ACHN (cell line): ENCODE data around the gene SEPTIN10.
A peak's percentile ranks its signal among the peaks of the same experiment; 100 is the strongest.
"Not testable (repeated sequence)": the region's sequence is repeated elsewhere in the genome, so short reads cannot be mapped to it uniquely, and the experiment has no call there.

ENCODE experiments used
- DNase-seq: peaks from one replicate; pipeline ENCODE4 v3.0.0-alpha.2; 2015
- in situ Hi-C: cut with HindIII; loops from 2 replicates; pipeline ENCODE4 v1.10.0; 2017; ENCODE audit warnings: low sequenced_read_pairs, low pct_ligation_motif_present, low pct_unique_long_range_greater_than_20kb

Gene SEPTIN10

DNA sequence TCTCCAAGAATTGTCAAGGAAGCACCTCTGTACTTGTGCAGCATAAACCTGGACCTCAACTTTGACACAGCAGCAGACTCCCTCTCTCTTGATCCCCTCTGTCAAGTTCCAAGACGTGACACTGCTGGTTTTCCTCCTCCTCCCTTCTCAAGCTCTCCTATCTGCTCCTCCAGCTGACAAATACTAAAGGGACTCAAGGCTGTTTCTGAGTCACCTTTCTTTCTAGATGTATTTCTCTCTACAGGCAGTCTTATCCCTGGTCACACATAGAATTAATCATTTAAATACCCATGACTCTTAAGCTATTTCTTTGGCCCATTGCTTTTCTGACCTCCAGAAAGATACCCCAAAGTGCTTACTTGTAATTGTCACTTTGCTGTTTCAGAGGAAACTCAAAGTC lies 53.5 kb downstream of the SEPTIN10 start:
- in situ Hi-C loops, result no loop called here
- DNase-seq, result no peak

DNA sequence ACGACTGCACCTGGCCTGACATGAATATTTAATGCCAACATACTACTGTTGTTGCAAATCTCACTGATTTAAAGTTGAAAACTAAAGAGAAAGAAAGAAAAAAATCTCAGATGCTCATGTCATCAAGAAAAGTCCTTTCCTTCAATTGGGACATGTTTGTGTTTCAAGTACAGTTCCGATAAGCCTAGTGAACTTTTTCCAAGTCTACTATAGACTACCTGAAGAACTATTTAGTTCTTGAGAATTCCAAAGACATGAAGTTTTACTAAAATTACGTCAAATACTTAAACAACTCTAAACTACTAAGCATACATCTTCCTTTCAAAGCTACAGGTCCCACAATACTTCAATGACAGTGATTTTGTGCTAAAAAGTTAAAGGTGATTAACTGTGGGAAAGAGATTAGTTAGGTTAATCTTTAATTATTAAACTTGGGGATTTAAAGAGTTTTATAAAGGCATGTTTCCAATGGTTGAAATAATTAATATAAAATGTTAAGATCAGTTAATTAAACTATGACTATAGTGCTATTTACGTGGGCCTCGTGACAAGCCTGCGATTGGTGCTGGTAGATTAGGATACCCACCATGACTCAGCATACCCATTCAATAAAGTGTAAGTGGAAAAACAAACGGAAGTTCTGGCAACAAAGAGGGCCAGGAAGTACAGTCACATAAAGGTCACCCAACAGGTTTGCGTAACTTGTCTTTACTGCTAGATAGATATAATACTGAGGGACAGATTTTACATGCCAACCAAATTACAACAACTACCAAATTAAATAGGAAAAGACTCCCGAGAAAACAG lies 55.5 kb downstream of the SEPTIN10 start:
- DNase-seq, result no peak
- in situ Hi-C loops, result no loop called here

DNA sequence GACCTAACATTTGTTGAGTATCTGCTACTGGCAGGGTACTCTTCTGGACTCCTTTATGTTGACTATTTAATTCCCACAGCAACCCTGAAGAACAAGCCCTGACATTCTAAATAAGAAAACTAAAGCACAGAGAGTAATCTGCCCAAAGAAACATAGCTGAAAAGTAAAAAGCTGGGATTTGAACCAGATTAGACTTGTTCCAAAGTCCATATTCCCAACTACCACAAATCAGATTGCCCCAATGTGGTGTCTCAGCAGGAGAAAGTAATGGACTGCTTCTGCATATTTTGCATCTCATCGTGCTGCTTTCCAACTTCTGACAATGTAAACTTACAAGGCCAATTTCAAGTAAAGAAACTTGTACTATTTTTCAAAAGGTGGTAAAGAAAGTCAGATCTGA lies 56.5 kb downstream of the SEPTIN10 start:
- DNase-seq, result no peak

DNA sequence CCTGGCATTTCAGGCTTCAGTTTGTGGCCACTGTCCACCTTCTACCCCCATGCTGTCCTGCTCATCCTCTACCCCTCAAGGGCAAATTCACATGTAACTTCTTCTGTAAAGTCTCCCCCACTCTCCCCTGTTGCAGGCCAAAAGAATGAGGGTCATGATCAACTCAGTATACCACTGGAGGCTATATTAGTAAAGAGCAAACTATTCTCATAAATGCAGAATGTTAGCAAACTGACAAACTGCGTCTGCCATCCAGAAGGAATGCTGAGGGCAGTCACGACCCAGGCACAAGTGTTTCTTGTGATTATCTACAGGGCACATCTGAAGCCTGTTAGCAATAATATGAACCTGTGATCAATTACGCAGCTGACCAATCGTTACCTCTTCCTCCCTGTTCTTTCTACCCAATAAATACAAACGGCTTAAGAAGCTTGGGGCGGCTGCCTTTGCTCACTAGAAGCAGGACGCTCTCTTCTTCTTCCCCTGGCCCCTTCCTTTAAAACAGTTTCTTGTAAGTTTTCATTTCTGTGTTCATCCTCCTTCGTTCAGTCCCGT lies 58.3 kb downstream of the SEPTIN10 start:
- no peak for DNase-seq
- in situ Hi-C loops, result no loop called here

More for the DNA sequence above, 56.5 kb downstream of the SEPTIN10 start:
- in situ Hi-C loops, result no loop called here

DNA sequence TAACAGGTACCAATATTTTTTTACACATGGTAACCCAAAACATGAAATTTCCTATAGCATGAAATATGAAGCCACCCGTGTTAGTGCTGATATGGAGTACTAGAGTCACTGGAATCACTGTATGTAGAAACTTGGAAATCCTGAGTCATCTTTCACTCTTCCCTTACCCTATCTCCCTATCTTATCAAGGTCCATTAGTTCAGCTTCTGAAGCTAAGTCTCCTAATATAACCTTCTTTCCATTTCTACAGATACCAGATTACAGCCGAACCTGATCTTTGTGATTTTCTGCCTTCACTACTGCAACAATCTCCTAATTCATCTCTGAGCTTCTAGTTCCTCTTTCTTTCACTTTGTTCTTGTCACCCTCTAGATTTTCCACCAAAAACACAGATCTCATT lies 59.0 kb downstream of the SEPTIN10 start:
- no peak for DNase-seq
- in situ Hi-C loops, result no loop called here

DNA sequence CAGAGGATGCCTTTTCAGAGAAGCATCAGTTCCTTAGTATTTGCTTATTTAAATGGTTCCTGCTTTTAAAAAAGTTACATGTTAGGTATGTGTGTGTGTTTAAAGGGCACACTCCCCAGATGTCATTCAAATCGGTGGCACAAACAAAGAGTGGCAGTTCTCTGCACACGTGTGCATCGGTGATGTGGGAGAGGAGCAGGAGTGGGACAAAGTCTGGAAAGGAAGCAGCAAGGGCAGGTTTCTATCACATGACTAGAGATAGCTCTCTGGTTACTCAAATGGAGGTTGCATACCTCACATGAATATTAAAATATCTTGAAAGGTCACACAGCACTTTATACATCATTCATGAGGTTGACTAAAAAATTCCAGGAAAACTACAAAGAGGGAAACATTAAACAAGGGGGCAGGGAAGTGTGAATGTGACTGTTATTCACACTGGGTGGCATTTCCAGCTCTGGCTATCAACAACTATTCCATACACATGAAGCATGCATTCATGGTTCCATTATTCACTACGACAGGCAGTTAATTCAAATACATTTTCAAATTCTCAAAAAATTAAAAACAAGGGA lies 64.7 kb downstream of the SEPTIN10 start:
- in situ Hi-C loops, result no loop called here
- no peak for DNase-seq

DNA sequence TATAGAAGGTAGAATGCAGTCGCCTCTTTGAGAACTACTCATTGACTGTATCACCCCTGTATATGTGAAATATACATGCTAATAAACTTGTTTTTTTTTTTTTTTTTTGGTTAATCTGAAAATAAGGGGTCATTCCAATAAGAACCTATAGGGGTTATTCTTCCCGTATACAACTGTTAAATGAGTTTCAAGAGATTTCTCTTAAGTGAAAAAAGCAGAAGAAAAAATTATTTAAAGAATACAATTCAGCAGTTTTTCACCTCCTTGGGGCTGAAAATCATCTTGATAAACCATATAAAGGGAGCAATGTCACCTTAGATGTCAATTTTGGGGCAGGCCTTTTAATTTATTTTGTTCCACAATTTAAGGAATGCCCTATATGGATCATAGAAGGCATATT lies 66.5 kb downstream of the SEPTIN10 start:
- in situ Hi-C loops, result no loop called here

DNA sequence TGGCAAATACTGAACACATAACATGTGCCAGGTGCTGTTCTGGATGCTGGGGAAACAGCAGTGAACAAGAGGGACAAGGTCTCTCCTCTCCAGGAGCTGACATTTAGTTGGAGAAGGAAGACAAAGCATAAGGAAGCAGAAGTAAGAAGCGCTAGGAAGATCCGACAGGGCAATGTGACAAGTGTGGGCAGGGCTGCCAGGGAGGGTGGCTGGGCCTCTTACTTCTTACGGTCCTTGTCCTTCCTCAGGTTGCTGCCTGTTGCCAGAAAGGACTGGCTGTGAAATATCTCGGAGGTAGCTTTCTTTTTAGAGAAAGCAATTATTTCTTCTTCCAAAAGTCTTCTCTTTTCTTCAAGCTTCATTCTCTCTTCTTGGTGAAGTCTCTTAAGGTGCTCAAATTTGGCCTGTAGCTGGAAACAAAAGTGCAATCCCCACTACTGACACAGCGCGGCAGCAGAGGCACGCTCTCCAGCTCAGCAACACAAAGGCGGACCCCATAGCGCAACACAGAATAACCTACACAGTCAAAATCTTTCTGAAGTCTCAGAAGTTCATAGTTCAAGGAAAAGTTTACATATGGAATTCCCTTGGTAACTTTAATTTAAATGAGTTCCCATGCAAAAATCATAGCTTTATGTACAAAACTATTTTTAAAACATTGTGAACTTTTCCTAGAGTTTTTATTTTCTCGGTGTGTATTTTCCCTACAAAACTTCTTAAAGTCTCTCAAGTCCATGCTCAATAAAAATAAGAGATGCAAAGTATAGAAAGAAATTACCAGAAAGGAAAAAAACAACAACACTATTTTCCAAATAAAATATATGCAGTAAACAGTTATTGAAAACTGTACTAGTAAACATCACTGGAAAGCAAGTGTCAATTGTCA lies 67.7 kb downstream of the SEPTIN10 start:
- in situ Hi-C loops, result no loop called here
- peak; percentile 58 for DNase-seq

More for the DNA sequence above, 66.5 kb downstream of the SEPTIN10 start:
- DNase-seq, result no peak

DNA sequence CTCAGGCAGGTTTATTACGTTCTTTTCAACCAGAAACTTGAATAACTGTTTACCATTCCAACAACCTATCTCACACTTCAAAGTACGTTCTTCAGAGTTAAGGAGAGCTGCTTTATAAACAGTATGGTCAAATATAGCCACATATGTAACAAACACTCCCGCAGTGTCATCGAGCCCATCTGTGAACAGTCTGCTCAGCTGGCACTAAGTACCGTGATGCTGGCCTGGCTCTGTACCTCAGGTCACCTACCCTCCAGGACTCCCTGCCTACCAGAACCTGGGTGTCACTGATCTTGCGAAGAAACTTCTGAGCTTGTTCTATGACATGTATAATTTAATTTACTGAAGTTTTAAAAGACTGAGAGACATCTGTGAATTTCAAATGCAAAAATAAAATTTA lies 71.4 kb downstream of the SEPTIN10 start:
- in situ Hi-C loops, result no loop called here

DNA sequence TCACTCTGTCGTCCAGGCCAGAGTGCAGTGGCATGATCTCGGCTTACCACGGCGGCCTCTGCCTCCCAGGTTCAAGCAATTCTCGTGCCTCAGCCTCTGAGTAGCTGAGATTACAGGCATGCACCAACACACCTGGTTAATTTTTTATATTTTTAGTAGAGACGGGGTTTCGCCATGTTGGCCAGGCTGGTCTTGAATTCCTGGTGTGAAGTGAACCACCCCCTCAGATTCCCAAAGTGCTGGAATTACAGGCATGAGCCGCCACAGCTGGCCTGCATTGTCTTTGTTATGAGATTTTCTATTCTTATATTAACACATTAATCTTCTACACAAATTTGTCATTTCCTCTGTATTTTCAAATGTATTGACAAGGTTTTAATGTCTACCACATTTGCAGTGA lies 75.2 kb downstream of the SEPTIN10 start:
- DNase-seq, result peak; percentile 24
- in situ Hi-C loops, result no loop called here

More for the DNA sequence above, 71.4 kb downstream of the SEPTIN10 start:
- no peak for DNase-seq

DNA sequence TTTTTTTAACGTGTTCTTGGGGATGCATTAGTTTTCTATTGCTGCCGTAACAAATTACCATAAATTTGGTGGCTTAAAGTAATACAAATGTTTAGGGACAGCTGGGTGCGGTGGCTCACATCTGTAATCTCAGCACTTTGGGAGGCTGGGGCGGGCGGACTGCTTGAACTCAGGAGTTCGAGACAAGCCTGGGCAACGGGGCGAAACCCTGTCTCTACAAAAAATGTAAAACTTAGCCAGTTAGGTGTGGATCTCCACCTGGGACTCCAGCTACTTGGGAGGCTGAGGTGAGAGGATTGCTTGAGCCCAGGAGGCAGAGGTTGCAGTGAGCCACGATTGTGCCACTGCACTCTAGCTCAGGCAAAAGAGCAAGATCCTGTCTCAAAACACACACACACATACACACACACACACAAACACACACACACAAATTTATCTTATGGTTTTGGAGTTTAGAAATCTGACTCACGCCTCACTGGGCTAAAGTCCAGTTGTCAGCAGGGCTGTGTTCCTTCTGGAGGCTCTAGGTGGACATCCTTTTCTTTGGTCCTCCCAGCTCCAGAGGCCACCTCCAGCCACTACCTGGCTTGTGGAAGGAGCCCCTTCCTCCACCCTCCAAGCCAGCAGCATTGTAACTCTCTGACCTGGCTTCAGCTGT lies 76.1 kb downstream of the SEPTIN10 start:
- in situ Hi-C loops, result no loop called here
- DNase-seq, result no peak

DNA sequence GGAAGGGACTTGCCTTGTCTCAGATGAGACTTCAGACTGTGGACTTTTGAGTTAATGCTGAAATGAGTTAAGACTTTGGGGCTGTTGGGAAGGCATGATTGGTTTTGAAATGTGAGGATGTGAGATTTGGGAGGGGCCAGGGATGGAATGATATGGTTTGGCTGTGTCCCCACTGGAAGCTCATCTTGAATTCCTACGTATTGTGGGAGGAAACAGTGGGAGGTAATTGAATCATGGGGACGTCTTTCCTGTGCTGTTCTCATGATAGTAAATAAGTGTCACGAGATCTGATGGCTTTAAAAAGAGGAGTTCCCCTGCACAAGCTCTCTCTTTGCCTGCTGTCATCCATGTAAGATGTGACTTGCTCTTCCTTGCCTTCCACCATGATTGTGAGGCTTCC lies 77.2 kb downstream of the SEPTIN10 start:
- in situ Hi-C loops, DNase-seq: not testable (repeated sequence)

DNA sequence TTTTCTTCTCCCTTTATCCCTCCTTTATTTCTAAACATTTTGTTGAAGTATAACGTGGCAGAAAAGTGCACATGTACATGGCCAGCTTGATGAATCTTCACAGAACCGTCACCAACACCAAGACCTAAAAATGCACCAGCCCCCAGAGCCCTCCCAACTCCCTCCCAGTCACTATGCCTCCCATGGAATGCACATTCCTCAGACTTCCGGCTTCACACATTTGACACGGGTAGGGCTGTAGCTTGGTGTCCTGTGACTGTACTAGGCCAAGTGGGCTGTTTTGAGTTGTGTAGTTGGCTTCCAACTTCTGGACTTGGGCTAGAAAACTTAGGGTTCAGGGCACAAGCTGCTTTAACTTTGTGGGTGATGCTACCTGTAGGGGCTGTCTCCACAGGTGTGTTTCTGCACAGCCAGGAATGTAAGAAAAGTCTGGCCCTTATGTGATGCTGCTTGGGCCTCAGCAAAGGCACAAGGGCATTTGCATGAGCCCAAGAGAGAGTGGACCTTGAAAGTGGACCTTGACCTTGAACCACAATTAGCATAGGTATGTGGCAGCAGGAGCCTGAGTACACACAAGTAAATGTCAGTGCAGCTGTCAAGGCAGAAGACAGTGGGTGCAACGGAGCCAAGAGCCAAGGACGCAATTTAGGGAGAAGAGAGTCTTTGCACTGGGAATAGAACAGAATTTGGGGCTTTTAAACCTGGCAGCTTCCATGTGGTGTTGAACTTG lies 78.4 kb downstream of the SEPTIN10 start:
- in situ Hi-C loops, result no loop called here
- DNase-seq, result no peak

DNA sequence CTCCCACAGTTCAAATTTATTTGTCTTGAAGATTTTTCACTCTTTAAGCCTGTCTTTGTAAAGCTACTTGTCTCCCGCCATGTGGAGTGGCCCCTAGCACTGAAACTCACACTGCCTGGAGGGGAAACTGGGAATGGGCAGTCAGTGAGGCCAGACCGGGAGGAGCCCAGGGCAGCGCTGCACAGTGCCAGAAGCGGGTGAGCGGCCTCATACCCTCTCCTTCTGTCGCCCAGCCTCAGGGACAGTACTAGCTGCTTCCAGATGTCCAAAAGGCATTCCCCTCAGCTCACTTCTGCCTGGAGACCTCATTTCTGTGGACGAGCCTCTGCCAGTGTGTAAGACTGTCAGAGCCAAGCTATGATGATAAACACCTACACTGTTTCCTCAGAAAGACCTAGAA lies 79.9 kb downstream of the SEPTIN10 start:
- in situ Hi-C loops, result no loop called here
- no peak for DNase-seq

DNA sequence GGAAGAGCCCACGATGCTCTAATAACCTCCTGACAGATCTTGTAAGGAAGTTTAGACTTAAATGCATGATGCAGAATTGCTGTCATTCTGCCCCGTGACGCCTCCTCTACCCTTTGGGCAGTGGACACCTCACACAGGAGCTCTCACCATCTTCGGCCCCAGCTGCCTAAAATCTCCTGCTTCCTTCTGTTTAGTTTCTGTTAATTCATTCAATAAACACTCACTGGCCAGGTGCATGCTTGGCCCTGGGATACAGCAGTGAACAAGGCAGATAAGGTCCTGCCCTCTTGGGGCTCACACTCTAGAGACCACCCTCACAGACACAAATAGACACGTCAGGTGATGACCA lies 81.1 kb downstream of the SEPTIN10 start:
- no peak for DNase-seq
- in situ Hi-C loops, result no loop called here

DNA sequence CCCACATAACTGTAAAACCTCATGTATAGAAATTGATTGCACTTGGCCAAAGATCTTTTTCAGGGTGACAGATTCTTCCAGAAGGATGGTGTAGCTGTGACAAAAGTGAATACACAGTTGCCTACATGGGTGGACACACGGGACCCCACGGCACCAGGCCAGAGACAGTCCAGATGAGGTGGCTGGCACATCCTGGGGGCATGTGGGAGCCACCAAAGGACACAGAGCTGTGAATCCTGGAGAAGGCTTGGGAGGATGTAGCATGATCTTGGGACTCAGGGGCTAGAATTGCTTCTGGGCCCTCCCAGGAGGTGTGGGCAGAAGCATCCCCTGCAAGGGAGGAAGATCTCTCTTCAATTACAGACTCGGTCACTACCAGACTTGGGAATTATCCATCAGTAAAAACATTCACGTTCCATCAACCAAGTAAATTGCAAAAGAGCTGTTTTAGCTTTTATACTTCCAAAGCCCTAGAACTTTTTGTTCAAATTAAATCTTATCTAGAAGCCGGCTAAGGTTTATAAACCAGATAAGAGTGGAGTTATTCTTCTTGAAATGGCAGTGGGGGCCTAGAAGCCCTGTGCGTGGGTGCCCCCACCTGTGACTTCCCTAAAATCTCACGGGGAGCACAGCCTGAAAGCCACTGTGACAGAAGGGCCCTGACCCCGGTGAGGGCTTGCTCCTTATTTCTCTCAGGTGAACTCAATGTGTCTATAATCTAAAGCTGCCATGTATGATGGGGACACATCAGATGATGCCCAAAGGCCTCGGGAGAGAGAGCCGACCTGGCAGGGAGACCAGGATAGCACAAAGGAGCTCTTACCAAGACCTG lies 81.7 kb downstream of the SEPTIN10 start:
- in situ Hi-C loops, result no loop called here

DNA sequence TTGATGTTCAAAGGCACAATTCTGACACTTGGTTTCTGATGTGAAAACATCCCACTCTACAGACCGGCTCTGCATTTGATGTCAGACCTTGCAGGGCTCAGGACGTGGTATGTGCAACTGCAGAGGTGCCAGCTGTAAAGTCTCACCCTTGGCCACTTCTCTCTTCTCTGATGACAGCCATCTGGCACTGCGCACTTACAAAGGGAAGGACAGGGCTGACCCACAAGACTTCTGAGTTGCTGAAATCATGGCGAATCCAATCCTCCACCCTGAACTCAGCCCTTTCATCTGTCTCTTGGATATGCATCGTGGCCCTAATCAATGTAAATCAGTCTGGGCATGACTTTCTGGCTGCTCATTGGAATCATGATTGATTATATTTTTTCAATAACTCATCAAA lies 82.5 kb downstream of the SEPTIN10 start:
- DNase-seq, result no peak
- in situ Hi-C loops, result no loop called here

More for the DNA sequence above, 81.7 kb downstream of the SEPTIN10 start:
- no peak for DNase-seq
